ENCODE results near the gene MICALL1.

Gene MICALL1

GRCh38 chr22:37905534-37906363 is at the start of gene MICALL1:
TSS of gene MICALL1 (plus strand) at chr22:37906297. CDS start at chr22:37906423, 126 bp downstream.
- peak; percentile 46 to 54 for DNase-seq (ENCODE audit: low read depth in 1 of 2, low spot score in 1 of 2)

GRCh38 chr22:37860796-37861421 is 45.2 kb upstream of the MICALL1 start:
- DNase-seq (ENCODE audit: low read depth in 1 of 2, low spot score in 1 of 2) = no peak

DNA sequence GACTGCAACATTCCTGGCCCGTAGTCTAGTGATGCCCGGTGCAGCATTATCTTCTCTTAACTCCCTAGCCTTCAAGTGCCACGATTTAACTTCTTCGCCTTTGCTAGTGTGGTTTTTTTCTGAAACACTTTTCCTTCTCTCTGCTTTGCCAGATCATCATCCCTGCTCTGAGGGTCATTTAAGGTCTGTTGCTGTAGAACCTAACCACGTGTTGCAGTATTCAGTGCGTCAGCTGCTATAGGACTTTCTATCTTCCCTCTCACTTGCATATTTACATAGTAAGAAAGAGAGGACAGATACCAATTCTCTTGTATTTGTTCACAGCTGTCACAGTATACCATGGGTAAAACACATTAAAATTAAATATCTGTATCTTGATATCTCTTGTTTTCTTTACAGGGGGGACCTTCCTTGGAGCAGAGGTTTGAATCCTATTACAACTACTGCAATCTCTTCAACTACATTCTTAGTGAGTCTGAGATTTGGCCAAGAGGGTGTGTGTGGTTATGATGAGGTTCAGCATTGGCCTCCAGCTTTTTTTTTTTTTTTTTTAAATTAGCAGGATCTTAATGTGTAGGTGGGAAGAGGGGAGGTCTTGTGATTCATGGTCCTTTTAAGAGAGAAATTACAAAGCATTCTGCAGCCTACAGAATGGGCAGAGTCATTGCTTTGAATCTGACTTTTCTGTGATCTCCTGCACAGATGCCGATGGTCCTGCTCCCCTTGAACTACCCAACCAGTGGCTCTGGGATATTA is 43.3 kb upstream of the MICALL1 start:
- no peak for DNase-seq (ENCODE audit: low read depth in 1 of 2, low spot score in 1 of 2)

DNA sequence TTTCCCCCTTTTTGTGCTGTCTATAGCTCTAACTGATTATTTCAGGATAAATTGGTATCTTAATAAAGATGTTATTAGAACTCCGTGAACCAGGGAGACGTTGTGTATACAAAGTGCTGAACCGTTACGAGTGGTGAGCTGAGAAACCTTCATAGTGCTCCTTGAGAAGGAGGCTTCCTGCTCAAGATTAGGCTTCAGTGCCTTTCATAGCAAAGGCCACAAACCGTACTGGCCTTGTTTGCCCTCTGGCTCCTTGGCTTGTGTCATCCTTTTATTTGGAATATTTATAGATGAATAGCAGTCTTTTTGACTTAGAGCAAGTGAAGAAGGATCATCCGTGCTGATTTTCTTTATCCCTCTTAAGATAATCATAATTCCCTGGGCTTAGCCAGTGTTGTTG is 40.6 kb upstream of the MICALL1 start:
- DNase-seq (ENCODE audit: low read depth in 1 of 2, low spot score in 1 of 2) = no peak

DNA sequence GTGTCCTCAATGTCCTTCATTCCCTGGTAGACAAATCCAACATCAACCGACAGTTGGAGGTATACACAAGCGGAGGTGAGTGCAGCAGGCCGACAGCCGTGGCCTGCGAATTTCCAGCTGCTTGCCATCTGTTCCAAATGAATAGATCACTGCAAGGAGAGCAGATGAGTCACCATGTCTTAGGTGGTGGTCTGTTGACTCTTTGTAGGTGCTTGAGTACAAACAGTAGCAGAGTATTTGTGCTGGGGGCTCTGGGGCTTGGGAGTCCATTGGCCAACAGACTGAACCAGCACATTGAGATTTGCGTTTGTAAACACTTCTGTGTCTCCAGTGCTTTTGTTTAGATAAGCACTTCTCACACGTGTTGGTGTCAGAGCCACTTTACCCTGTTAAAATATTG is 35.8 kb upstream of the MICALL1 start:
- DNase-seq (ENCODE audit: low read depth in 1 of 2, low spot score in 1 of 2) = no peak

DNA sequence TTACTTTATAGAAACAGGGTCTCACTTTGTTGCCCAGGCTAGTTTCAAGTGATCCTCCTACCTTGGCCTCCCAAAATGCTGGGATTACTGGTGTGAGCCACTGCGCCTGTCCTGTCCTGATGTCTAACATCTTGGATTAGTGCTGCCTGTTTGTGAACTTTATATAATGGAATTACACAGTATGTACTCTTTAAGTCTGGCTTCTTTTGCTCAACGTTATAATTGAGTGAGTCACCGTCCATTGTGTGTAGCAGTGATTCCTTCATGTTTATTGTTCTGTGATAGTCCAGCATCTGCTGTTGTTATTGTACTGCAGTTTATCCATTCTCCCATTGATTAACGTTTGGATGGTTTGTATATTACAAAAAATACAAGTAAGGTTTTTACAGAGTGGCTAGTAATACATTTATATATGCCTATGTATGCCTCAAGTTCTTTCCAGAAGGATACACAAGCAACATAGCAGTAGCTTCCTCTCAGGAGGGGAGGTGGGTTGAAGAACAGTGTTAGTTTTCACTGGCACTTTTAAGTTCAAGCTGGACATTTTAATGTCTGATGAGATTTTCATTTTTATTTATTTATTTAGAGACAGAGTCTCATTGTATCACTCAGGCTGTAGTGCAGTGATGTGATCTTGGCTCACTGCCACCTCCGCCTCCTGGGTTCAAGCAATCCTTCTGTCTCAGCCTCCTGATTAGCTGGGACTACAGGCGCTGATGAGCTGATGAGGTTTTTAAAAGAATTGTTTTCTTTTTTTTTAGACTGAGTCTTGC is 25.2 kb upstream of the MICALL1 start:
- no peak for DNase-seq (ENCODE audit: low read depth in 1 of 2, low spot score in 1 of 2)

DNA sequence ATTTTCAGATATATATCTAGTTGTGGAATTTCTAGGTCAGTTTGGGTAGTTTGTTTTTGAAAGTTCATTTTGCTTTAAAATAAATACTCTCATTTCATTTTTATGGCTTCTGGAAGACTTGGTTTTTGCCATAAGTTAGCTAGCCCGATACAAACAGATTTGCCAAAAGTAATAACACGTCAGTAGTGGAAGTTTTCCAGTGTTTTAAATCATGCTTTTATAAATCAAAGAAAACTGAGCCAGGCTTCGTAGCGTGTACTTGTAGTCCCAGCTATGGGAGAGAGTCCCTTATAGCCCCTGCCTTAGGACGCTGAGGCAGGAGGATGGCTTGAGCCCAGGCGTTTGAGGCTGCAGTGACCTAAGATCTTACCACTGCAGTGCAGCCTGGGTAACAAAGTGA is 21.7 kb upstream of the MICALL1 start:
- DNase-seq (ENCODE audit: low read depth in 1 of 2, low spot score in 1 of 2) = no peak

DNA sequence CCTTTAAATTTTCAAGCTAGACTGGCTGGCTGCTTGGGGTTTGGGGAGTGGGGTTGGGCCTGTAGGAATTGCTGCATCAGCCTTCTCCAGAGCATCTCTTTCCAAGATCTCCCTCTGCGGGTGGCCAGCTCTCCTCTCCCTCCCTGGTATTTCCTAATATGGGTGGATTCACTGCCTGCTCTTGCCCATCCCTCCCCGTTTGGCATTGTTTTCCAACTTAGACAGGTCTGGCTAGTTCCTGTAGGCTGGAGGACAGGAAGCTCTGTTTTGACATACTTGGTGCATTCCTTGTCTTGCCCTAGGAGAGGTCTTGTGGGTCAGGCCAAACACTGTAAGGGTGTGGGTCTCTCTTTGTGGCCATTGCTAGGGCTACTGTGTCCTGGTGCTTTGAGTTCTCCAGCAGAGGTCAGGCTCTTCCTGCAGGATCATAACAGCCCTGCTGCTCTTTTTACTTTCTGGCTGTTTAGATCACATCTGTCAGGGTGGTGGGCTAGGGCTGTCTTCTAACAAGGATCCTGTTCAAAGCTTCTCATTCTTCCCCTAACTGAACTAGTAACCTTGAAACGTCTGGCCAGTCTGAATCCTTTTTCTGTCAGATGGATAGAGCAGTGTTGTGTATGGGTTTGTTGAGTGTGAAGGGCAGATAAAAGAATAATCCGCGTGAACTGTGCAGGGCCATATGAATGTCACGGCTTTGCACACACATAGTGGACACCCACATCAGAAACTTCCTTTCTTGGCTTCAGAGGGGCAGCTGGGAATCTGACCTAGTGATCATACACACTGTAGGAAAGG is 18.3 kb upstream of the MICALL1 start:
- DNase-seq (ENCODE audit: low read depth in 1 of 2, low spot score in 1 of 2) = no peak

DNA sequence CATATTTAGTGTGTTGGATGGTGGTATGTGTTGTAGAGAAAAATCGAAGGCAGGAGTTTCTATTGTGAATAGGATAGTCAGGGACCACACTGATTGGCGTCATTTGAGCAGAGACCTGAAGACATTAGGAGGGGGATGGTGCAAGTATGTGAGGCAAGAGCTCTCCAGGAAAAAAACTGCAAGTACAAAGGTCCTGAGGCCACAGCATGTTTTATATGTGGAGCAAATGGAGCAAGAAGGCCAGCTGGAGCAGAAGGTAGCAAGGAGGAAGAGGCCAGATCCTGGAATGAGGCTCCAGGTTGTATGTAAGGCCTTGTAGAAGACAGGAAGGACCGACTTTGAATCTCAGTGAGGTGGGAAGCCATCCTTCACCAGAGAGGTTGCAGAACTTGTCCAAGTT is 14.2 kb upstream of the MICALL1 start:
- no peak for DNase-seq (ENCODE audit: low read depth in 1 of 2, low spot score in 1 of 2)

GRCh38 chr22:37892566-37893335 is 13.3 kb upstream of the MICALL1 start:
- DNase-seq (ENCODE audit: low read depth in 1 of 2, low spot score in 1 of 2) = no peak

- DNase-seq (ENCODE audit: low read depth in 1 of 2, low spot score in 1 of 2) = no peak
Observed at GRCh38 chr22:37893583-37893983, 12.5 kb upstream of the MICALL1 start.

DNA sequence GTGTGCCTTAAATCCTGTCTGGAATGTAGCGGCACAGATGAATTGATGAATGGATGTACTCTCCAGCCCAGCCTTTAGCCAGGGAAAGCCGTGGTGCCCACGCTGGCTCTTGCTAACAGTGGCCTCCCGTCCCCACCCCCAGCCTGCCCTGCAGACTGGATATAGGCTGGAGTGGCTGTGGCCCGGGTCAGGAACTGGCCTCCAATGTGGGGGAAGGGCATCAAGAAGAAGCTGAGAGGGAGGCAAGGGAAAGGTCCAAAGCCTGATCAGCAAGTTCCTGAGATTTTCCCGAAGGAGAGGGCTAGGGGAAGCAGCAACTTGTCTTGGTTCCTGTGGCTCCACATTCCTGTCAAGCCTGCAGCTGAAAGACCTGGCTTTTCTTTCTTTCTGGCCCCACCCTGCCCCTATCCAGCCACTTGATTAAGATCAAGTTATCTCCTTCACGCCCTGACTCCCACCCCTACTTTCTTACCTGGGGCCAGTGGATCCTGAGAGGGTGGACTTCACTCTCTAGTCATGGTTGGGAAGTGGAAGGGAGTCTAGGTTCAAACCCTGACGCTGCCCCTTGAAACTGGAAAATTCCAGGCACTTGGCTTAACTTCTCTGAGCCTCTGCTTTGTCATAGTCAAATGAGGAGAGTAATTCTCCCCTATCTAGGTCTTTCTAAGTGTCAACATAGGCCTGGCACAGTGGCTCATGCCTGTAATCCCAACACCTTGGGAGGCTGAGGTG is 11.0 kb upstream of the MICALL1 start:
- DNase-seq (ENCODE audit: low read depth in 1 of 2, low spot score in 1 of 2) = no peak

GRCh38 chr22:37896181-37896592 is 9.9 kb upstream of the MICALL1 start:
- DNase-seq (ENCODE audit: low read depth in 1 of 2, low spot score in 1 of 2) = no peak

DNA sequence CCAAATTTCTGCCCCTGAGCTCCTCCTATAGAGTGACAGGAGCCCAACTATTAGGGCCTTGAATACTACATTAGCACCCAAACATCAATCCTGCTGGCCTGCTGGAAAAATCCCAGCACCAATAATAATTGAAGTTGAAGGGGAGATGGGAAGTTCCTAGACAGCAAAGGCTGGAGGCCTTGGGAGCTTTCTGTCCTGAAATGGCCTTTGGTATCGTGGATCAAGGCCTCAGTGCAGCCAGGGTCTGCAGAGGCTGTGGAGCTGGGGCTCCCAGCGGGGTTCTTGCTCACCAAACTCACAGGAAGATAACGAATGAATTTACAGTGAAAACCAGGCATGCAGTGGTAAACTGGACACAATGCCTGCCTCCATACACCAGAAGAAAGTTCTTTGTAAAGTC is 9.2 kb upstream of the MICALL1 start:
- no peak for DNase-seq (ENCODE audit: low read depth in 1 of 2, low spot score in 1 of 2)

DNA sequence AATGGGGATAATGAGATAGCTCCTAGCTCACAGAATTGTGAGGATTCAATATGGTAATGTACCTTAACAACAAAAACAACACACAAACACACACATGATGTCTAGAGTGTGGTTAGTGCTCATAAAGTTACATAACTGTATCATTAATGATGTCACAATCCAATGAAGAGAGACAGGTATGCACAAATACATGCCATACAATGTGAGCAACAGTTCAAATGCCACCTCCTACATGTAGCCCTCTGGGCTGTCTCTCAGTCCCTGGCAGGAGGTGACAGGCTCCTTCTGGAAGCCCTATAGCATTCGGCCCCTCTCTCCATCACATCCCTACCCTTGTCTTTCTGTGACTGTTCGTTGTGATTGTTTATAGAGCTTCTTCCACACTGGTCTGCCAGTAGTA is 8.3 kb upstream of the MICALL1 start:
- DNase-seq (ENCODE audit: low read depth in 1 of 2, low spot score in 1 of 2) = no peak

DNA sequence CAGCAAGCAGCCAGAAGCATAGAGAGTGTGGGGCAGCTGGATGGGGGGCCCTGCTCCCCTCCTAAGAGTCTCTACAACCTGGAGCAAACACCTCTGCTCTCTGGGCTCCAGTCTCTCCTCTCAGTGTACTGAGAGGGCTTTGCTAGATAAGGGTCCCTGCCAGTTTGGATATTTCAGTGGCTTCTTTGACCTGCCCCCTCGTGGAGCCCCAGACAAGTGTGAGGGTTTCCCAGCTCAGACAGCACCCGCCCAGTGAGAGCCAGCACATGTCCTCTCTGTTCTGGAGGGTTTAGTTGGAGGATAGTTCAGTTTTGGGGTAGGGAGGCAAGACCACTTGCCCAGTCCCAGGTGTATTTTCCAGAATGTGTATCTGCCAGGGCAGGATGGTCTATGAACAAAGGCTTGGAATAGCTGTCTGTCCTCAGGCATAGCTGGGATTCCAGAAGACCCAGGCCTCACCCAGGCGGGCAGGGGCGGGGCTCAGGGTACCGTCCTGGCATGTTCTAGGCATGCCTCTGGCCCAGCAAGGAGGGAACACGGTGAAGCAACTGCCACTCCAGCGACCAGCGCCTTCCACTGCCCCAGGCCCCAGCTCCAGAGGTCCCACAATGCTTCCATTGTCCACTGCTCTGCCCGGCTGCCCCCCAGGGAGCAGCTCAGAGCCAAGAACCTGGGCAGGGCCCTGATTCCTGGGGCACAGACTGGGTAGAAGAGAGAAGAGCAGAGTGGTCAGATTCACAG is 7.5 kb upstream of the MICALL1 start:
- no peak for DNase-seq (ENCODE audit: low read depth in 1 of 2, low spot score in 1 of 2)

GRCh38 chr22:37904572-37905533 is 1.2 kb upstream of the MICALL1 start:
- DNase-seq (ENCODE audit: low read depth in 1 of 2, low spot score in 1 of 2) = no peak

All from stimulated activated CD4-positive, alpha-beta T cell treated with anti-CD3 and anti-CD28 coated beads, Interleukin-15, amount 100 ng/mL, for 1 hour (primary cell).